Measurements from ENCODE around the gene IRF6.

Gene IRF6

GRCh38 chr1:209768354-209768774 is 37.6 kb downstream of the IRF6 start:
- DNase-seq = no peak
- intact Hi-C loops (cut with DNase I) = no loop called here

GRCh38 chr1:209767706-209768105 is 38.2 kb downstream of the IRF6 start:
- intact Hi-C loops (cut with DNase I) = no loop called here

DNA sequence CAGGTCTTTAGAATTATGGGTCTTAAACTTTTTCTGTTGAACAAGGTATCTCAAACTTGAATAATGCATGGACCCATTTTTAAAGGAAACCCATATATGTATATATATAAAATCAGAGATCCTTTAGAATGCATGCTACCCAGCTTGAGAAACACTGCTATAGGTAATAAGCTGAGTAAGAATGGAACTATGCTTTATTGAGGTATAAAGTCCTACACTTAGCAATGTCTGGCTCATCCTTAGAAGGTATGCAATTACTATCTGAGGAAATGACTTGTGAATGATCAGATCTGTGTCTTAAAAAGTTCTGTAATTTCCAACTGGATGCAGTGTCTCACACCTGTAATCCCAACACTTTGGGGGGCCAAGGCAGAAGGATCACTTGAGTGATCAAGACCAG is 38.8 kb downstream of the IRF6 start:
- intact Hi-C loops (cut with DNase I) = no loop called here
- DNase-seq = no peak

More at GRCh38 chr1:209767706-209768105, 38.2 kb downstream of the IRF6 start:
- DNase-seq = no peak

DNA sequence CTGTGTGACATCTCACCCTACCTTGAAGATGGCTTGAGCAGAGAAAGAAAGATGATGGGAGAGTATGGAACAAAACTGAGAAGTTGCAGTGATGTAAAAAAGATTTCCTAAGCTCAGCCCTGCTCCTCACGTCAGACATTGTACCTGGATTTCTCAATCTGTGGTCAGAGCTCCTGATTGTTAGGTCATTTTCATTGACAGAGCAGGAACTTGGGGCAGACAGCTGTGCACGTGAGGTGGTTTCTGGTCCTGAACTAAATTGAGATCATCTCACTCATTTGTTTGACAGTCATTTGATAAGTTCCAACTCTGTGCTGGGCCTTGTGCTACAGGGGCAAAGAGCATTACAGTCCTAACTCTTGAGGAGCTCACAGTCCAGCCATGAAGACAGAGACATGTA is 39.9 kb downstream of the IRF6 start:
- intact Hi-C loops (cut with DNase I) = no loop called here
- DNase-seq = no peak

DNA sequence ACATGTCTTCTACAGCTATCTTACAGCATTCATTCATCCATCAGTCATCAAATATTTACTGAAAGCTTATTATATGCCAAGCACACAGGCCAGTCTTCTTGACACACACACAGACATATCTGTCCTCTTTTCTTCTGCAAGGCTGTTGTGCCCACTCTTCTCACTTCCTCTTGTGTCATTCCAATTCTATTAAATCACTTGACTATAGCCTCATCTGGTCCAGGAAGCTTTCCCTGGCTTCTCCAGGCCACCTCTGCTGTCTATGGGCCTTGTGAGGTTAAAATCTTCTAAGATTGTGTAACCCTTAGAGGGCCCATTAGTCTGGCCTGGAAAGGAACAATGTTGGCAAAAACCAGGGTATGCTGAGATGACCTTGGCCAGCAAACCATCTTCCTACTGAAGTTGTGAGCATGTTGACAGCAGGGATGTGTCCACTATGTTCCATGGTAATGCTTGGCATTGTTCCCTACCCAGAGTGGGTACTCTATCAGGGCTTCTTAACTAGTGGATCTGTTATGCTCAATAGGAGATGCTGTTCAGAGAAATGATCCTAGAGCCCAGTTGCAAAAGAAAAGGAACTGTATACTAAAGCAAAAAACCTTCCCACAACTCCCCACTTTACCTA is 44.8 kb downstream of the IRF6 start:
- intact Hi-C loops (cut with DNase I) = no loop called here
- no peak for DNase-seq

DNA sequence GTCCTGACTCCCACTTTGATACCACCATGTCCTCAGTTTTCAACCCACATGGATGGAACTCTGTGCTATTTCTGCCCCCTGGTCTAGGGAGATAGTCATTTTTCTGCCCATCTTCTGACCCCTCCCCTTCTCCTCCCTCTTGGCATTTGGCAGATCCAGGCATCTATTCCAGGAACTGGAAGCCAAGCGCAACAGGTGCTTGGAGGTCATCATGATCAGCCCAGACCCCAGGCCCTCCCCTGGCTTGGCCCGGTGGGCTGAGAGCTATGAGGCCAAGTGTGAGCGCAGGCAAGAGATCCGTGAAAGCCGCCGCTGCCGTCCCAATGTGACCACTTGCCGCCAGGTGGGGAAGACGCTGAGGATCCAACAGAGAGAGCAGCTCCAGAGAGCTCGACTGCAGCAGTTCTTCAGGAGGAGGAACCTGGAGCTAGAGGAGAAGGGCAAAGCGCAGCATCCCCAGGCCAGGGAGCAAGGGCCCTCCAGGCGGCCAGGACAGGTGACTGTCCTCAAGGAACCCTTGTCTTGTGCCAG is 46.0 kb downstream of the IRF6 start:
- no peak for DNase-seq
- intact Hi-C loops (cut with DNase I) = no loop called here

- DNase-seq = no peak
- intact Hi-C loops (cut with DNase I) = no loop called here
These were observed 47.5 kb downstream of the IRF6 start for GRCh38 chr1:209758400-209758799.

DNA sequence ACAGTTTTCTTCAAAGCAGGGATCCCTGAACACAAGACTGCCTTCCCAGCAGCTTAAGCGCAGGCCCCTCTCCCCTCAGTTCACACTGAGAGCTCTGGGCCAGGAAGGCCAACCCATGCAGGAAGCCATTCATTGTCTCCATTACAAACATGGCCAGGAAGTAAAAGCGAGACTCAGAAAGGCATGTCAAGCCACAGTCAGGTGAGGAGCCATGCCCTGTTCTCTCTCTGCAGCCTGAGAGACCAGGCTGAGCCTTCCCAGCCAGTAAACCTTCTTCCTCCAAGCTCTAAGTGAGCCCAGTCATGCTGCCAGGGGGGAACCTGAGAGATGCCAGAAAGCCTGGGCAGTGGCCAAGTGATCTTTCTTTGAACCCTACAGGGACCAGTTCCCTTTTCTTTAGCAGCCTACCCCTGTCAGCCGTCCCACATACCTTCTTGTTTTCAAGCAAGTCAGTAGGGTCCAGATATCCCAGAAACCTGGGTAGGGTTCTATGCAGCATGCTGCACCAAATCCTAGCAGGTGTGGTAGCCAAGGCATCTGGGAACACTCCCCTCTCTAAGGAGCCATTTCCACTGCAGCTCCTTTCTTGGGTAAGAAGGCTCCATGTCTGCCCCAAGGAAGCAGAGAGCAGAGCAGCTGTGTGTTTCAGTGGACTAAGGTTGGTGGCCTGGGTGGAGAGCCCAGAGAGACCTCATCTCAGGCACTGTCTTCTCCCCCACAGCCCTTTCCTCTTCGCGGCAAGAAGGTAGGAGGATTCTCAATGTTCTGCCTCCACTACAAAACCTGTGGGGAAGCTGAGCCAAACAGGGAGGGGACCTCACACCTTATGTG is 49.1 kb downstream of the IRF6 start:
- peak in 2 of 10 donors; percentile 15 to 82 for DNase-seq
- intact Hi-C loops (cut with DNase I) = no loop called here

DNA sequence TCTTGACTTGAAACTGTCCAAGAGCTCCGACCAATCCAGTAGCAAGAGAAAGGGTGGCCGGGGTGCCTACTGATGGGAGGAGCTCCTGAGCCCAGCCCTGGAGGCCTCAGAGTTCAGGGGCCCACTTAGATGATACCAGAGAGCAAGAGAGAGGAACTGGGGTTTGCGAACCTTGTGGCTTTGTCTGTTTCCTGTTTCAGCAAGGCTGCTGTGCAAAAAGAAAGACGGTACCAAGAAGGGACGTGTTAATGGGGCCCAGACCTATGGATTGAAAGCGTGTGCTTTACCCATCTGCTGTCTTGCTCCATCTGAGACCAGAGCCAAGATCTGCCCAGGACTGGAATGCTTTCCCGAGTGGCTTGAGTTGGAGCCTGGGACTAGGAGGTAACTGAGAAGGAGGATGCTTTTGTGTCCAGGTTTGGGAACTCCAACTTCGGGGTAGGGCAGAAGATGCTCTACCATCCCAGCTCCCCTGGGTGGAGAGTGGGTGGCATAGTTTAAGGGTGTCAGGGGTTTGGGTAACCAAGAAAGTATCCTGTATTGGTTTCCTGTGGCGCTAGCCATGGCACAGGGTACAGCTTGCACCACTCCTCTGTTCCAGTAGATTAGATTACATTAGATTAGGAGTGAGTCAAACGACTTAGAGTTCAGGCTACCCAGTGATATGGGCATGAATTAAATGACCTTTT is 49.9 kb downstream of the IRF6 start, which contains the start of gene TRAF3IP3:
Gene TRAF3IP3, plus strand, starts transcription at position 128 of the 689 bp plus-strand sequence. CDS start 3,987 bp downstream, outside the sequence.
- peak in 2 of 10 donors; percentile 7 to 86 for DNase-seq
- intact Hi-C loops (cut with DNase I) = no loop called here

GRCh38 chr1:209755256-209755655 is 50.7 kb downstream of the IRF6 start:
- no peak for DNase-seq
- intact Hi-C loops (cut with DNase I) = no loop called here

DNA sequence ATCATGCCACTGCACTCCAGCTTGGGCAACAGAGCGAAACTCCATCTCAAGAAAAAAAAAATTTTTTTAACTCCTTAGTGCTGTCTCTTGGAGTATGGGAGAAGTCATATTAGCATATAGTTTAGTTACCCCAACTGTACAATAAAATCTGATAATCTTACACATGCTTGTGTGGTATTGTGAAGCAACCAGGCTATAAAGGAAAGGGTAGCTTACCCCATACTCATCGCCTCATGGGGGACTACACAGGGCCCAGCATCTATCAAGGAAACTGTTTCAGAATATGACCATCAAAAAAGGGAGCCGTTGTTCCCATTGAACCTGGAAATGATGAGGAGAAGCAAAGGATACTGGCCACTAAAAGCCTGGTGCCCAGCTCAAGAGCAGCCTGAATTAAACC is 53.1 kb downstream of the IRF6 start:
- intact Hi-C loops (cut with DNase I) = no loop called here

DNA sequence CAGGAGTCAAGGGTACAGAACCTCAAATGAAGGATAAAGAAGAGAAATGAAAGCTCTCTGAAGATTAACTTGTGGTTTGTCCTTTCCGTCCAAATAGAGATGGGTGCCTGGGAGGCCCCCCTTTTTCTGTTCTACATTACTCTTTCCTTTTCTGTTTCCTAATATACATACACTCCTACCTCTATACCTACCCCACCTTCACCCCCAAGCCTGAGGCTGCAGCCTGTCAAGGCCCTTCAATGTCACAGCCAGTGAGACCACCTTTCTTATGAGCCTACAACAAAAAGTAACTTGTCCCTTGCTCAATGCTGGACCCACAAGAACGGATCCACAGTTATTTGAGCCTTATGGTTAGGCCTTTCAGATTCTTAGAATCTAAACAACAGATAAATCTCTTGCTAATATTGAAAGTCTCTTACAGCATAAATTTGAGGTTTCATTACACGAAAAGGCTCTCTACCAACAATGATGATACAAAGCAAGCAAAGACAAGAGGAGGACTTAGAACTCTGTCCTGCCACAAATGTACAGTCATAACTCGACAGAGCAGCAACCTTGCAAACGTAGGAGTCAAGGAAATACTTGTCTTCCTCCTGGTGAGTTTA is 54.2 kb downstream of the IRF6 start:
- intact Hi-C loops (cut with DNase I) = no loop called here
- no peak for DNase-seq

More for the DNA sequence above, 53.1 kb downstream of the IRF6 start:
- no peak for DNase-seq

DNA sequence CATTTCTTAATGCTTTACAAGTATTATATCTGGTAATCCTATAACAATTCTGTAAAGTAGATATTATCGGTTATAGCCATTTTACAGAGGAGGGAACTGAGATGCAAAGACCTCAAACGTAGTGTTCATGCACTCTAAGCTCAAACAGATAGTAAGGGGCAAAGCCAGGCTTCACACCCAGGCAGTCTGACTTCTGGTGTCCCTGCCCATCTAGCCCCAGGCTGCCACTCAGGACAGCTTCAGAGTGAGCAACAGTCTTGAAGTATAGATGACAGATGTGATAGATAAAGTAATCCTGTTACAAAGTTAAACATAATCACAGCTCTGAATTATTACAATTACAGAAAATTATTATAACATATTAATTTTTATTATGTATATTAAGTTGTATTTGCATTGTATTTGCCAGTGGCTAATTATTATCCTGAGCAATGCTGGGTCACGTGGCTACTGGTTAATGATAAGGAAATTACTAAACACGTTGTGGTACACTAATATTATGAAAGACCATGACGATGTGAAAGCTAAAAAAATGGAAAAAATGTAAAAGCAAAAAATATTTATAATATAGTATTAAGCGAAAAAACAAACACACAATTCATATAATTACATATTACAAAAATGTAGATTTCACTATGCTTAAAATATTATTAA is 56.1 kb downstream of the IRF6 start:
- intact Hi-C loops (cut with DNase I) = loop anchor here (5.0 kb wide), 1 partner anchor 172 kb away; no protein-coding TSS in a partner anchor
- DNase-seq = no peak

GRCh38 chr1:209749205-209749604 is 56.7 kb downstream of the IRF6 start:
- DNase-seq = no peak
- intact Hi-C loops (cut with DNase I) = loop anchor here (5.0 kb wide), 1 partner anchor 172 kb away; no protein-coding TSS in a partner anchor

DNA sequence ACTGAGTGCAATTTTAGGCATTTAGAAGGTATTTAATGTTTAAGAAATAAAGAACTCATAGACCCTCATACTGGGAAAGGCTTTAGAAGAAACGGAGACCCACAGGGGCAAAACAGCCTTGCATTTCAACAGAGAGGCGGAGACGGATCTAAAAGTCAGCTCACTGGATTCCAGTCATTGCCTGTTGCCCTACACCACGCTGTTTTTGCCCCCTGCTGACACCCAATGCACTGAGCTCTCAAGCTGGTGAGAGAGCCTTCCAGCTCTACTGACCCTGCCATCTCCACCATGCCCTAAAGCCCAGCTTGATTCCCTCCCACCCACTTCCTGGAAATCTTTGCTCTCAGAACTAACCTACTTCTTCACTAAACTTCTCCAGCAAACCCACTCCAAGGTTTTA is 57.3 kb downstream of the IRF6 start:
- intact Hi-C loops (cut with DNase I) = loop anchor here (1.0 to 5.0 kb wide), 2 partner anchors 146 to 171 kb away; no protein-coding TSS in a partner anchor
- no peak for DNase-seq

- intact Hi-C loops (cut with DNase I) = loop anchor here (1.0 to 5.0 kb wide), 3 partner anchors 55 to 170 kb away; no protein-coding TSS in a partner anchor
These were observed 58.2 kb downstream of the IRF6 start for GRCh38 chr1:209747580-209748262.

DNA sequence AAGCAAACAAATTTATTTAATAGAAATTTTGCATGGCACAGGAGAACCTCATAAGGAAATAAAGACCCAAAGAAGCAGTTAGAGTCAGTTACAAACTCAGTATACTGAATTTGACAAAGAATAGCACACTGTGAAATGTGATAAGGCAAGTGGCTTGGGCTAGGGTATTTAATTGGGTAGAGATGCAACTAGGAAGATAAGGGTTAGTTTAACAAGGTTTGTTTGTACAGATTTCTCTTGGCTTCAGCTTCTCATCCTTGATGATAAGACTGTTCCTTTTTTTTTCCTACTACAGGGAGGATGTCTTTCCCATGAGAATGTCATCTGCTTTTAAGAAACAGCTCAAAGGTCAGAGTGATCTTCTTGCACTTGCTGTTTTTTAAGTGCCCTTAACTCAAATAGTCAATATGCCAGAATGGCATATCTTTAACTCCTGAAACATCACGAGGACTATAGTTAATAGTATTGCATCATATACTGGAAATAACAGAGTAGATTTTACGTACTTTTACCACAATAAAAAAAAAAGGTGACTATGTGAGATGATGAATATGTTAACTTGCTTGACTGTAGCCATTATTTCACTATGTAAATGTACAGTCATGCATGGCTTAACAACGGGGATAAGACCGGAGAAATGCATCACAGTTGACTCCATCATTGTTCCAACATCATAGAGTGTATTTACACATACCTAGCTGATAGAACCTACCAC is 59.3 kb downstream of the IRF6 start:
- intact Hi-C loops (cut with DNase I) = loop anchor here (2.0 to 5.0 kb wide), 2 partner anchors 54 to 169 kb away; no protein-coding TSS in a partner anchor
- no peak for DNase-seq

More at GRCh38 chr1:209747580-209748262, 58.2 kb downstream of the IRF6 start:
- DNase-seq = peak; percentile 61 to 97 (median 78)

DNA sequence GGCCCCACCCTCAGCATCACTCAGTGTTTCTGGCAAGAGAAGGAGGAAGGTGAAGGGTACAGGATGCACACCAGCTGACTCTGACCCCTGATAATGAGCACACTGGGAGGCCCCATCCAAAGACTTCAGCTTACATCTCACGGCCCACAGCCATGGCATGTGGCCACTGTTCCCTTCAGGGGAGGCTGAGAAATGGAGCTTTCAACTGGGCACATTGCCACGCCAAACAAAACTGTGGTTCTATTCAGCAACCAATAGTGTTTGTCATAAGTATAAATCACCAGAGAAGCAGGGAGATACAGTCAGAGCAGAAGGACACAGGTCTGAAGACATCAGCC is 62.8 kb downstream of the IRF6 start:
- intact Hi-C loops (cut with DNase I) = no loop called here

More for the DNA sequence above, 62.8 kb downstream of the IRF6 start:
- peak in 6 of 10 donors; percentile 11 to 73 (median 24) for DNase-seq
